GM18498 (cell line): Measurements from ENCODE around the gene WAS.
"Not testable (repeated sequence)": the region's sequence is repeated elsewhere in the genome, so short reads cannot be mapped to it uniquely, and the experiment has no call there.

Experiments
- ATAC-seq: cut with Tn5 transposase; IDR thresholded peaks from one replicate; pipeline ENCODE4 v1.9.1; 2021; ENCODE audit warnings: mild to moderate bottlenecking, moderate library complexity; ENCODE audit not compliant: unreplicated experiment

The WAS gene

DNA sequence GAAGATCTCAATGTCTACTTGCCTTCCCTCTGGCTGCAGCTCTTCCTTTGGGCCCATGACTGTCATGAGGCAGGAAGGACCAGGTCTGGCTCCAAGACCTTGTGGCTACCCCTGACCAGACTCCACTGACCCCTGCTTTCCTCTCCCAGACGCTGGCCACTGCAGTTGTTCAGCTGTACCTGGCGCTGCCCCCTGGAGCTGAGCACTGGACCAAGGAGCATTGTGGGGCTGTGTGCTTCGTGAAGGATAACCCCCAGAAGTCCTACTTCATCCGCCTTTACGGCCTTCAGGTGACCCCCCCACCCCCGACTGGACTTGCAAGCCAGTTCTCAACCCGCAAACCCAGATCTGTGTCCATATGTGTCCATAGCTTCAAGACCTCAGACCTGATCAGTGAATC lies 535 bp downstream of the WAS start:
- no peak for ATAC-seq

DNA sequence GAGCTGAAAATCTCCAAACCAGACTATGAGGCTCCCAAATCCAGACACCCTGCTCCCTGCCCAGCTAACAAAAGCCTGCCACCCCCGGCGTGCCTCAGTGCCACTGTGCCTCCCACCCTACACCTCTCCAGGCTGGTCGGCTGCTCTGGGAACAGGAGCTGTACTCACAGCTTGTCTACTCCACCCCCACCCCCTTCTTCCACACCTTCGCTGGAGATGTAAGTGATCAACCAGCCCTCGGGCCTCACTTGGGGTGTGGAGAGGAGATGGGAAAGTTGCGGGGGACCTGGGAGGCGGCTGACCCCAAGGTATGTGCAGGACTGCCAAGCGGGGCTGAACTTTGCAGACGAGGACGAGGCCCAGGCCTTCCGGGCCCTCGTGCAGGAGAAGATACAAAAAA lies 1.8 kb downstream of the WAS start:
- ATAC-seq: no peak

DNA sequence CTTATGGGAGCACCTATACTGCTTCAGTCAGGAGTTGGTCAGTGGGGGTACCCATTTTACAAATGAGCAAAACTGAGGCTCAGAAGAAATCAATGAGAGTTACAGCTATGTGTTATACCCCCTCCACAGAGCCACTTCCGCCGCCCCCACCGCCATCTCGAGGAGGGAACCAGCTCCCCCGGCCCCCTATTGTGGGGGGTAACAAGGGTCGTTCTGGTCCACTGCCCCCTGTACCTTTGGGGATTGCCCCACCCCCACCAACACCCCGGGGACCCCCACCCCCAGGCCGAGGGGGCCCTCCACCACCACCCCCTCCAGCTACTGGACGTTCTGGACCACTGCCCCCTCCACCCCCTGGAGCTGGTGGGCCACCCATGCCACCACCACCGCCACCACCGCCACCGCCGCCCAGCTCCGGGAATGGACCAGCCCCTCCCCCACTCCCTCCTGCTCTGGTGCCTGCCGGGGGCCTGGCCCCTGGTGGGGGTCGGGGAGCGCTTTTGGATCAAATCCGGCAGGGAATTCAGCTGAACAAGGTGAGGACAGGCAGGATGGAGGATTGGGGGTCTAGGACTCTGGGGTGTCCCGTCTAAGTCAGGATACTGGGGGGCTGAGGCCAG lies 5.0 kb downstream of the WAS start:
- no peak for ATAC-seq

DNA sequence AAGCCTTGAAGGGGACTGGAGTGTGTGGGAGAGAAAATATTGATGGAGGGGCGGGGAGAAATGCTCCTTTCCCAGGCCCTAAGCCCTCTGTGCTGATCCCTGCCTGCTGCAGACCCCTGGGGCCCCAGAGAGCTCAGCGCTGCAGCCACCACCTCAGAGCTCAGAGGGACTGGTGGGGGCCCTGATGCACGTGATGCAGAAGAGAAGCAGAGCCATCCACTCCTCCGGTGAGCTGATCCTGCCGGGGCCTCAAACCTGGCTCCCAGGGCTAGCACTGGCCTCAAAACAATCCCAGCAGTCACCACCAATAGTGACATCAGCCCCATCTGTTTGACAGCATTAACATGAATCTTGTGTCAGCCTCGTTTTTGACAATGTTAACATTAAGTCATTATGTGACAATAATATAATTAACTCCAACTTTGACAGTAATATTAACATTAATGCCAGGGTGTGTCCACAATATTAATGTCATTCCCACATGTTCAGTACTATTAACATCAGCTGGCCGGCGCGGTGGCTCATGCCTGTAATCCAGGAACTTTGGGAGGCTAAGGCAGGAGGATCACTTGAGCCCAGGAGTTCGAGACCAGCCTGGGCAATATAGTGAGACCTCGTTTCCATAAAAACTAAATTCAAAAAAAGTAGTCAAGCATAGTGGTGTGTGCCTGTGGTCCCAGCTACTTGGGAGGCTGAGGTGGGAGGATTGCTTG lies 5.8 kb downstream of the WAS start:
- no peak for ATAC-seq

DNA sequence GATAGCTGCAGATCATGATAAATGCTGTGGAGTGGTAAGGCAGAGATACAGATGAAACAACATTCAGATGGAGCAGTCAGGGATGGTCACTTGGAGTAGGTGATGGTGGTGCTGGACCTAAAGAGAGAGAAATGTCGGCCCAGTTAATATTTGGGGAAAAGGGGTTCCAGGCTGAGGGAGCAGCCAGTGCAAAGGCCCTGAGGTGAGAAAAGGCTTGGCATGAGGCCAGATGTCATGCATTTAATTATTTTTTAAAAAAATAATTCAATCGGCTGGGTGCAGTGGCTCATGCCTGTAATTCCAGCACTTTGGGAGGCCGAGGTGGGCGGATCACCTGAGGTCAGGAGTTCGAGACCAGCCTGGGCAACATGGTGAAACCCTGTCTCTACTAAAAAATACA lies 8.1 kb downstream of the WAS start:
- ATAC-seq: not testable (repeated sequence)

DNA sequence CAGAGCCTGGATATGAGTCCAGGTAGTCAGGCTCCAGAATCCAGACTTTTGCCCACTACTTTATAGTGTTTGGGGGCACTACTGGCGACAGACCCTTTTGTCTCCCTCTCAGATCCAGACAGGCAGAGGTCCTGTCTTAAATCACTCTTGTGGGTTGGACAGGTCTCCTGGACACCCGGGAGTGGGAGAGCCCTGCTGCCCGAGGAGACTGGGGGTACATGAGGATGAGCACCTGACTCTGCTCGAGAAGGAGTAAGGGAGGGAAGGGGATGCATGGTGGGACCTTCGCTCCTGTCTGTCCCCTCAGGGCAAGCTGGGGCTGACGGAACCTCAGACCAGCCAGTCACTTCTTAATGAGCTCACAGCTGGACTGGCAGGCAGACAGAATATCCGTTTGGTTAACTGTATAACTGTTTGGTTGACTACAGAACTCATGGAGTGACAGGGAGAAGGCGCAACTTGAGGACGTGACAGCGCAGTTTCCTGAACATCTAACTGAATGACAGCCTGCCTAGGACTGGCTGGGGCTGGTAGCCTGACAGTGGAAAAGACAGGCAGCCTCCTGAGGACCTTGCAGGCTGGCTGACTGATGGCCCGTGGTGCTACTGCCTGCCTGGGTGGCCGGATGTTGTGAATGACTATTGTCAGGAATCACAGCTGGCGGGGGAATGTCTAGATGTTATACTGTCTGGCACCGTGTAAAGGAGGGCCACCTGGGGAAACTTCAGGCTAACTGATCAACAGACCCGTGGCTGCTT lies 11.4 kb downstream of the WAS start:
- no peak for ATAC-seq

DNA sequence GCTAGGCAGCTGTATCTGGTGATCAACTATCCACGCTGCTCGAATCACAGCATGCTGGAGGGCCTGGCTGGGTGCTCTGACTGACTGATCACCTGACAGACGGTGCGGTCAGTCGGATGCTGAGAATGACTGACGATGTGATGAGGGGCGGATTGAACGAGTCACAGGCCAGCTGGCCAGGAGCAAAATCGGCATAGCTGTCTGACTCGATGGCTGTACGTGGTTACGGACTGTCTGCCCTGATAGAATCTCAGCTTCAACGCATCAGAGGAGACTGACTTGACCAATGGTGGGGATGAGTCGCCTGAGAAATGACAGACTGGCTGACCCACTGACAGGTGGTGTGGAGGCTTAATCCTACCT lies 11.9 kb downstream of the WAS start:
- no peak for ATAC-seq

DNA sequence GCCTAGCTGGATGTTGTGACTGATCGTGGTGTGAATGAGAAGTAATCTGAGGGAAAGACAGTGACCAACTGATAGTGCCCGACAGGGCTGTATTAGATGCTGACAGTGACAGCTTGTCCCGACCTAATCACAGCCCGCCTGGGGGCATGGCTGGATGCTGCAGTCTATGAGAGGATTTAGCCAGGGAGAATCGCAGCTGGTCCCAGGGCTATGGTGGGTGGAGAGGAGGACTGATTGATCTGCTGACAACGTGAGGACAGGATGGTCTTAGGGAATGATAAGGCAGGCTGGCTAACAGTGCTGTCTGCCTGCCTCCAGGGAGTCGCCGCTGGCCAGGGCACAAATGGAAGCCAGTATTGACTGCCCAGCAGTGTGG lies 12.3 kb downstream of the WAS start:
- peak; percentile 9 for ATAC-seq

DNA sequence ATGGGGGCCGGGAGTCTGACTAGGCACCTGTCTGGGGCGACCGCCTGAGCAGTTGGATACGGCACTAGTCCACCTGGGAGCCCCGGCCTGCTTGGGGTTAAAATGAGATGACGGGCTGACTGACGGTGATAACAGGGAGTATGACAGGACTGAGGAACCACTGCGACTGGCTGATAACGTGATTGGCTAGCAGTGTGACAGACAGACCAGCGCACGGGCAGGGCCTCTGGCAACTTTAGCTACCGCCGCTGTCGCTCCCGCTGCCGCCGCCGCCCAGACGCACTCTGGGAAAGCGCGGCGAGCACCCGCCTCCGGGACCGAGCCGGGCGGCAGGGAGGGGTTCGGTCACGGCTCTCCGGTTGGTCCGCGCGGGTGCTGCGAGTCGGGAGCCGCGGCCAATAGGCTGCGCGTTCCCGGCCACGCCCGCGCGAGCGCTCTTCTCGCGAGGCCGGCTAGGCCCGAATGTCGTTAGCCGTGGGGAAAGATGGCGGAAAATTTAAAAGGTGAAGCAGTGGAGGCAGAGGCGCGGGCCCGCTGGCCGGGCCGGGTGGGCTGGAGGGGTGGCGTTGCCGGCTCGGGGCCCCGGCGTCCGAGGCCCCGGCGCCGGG lies 12.8 kb downstream of the WAS start, which contains the start of gene SUV39H1:
Gene SUV39H1 (plus strand): TSS at position 434 of the 608 bp plus-strand sequence. CDS start 51 bp downstream, at position 485.
- peak; percentile 94 for ATAC-seq

DNA sequence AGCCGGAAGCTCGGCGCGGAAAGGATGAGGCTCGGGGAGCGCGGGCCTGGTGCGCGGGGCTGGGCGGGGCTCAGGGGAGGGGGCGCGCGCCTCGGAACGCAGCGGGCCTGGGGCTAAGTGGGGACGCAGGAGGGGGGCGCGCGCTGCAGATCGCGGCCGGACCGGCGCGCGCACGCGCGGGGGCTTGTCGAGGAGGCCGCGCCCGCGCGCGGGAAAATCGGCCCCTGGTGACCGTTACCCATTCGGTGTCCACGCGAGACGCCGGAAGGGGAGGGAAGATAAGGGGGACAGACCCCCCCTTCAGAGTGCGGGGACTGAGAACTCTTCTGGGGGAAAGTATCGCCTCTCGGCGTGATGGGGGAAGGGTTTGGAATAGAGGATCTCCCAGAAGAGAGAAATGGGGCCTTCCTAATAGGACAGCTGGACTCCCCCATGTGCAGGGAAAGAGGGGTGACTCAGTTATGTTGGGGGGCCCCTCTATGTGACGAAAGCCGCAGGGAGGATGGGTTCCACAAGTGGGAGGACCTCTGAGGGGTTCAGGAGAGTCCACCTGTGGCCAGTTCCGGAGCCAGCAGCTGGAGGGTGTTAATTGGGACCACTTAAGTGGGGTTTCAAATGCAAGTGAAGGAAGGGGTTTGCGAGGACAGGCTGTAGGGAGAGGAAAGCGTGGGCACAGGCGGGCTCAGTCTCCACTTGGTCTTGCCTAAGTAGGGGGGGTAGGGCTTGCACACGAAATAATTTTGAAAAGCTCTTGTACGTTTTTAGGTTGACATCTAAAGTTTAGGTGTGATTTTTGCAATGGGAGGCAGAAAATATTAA lies 13.5 kb downstream of the WAS start:
- peak; percentile 8 for ATAC-seq

DNA sequence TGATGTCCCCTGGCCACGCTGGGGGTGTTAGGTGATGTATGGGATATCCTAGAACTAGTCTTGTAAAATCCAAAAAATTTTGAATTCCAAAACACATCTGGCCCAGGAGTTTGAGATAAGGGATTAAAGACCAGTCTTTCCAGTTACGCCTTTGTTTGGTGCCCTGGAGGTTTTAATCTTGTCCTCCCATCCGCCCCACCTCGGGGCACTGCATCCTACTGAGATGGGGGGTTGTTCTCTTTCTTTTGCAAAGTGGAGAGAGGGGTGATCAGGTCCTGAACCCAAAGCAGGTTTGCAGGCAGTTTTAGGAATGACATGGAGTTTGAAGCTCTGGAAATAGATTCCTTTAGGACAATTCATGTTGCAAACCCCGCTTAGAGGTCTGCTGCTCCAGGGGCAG lies 14.7 kb downstream of the WAS start:
- no peak for ATAC-seq

DNA sequence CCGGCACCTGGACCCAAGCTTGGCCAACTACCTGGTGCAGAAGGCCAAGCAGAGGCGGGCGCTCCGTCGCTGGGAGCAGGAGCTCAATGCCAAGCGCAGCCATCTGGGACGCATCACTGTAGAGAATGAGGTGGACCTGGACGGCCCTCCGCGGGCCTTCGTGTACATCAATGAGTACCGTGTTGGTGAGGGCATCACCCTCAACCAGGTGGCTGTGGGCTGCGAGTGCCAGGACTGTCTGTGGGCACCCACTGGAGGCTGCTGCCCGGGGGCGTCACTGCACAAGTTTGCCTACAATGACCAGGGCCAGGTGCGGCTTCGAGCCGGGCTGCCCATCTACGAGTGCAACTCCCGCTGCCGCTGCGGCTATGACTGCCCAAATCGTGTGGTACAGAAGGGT lies 16.6 kb downstream of the WAS start:
- no peak for ATAC-seq

DNA sequence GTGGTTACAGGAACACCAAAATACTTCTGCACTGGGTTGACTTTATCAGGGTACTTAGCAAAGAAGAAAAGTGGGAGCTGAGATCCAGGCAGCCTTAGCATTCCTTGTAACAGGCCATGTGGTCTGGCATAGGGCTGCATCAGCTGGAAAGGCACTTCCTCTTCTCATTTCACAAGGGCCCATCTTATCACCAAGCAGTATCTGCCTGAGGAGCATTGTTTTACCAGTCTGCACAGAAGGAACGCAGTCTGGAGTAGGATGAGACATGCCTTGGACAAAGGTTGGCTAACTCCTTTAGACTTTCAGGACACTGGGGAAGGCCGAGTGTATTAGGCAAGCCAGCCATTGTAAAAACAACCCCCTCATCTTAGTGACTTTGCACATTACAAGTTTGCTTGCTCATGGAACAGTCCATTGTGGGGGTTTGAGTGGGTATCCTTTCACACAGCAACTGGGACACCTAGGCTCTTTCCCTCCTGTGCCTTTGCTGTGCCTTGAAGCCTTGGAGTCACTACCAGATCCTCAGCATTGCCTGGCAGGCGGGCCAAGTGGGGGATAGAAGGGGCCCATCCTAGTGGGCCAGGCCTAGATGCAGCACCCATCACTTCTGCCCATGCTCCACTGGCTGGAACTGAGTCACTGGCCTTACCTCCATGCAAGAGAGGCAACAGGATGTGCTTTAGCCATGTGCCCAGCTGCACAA lies 17.5 kb downstream of the WAS start:
- no peak for ATAC-seq

DNA sequence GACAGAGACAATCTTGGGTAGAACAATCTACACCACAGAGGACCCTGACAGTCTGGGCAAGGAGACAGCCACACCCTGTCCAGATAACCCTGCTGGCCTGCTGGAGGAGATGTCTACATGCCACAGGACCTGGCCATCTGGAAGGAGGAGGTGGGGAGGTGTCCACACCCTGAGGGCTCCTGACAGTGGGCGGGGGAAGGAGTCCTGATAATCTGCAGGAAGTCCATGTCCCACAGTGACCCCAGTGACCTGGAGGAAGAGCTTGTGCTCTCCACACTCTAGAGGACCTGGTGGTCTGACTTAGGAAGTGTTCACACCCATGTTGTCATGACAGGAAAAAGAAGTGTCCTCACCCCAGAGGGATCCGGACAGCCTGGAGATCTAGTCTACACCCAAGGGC lies 18.4 kb downstream of the WAS start:
- ATAC-seq: no peak

DNA sequence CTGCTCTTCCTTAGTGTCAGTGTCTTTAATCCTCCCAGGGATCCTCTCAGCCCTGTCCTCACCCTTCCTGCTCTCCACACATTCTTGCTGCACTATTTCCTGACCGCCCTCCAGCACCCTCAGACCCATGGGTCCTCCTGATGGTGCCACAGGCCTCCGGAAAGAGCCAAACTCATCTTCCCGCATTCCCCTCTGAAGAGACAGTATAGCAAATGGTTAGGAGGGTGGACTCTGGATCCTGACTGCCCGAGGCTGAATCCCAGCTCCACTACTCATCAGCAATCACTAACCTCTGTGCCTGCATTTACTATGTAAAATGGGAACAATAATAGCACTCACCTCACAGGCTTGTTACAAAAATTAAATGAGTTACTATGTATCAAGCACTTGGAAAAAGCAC lies 19.1 kb downstream of the WAS start:
- no peak for ATAC-seq

DNA sequence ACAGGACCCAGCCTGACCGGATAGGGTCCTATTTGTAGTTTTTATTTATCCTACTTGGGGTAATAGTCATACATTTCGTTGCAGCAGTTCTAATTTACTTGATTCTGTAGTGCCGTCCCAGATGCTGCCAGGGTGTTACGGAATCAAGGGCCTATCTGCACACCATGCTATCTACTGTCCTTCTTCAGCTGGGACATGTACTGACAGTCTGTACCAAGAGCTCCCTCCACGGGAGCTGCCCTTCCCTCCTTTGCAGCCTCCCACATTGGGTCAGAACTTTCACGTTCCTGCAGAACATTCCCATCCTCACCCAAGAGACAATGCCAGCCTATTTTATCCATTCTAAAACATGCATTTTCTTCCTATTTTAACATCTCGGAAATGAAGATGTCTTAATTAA lies 19.6 kb downstream of the WAS start:
- no peak for ATAC-seq

DNA sequence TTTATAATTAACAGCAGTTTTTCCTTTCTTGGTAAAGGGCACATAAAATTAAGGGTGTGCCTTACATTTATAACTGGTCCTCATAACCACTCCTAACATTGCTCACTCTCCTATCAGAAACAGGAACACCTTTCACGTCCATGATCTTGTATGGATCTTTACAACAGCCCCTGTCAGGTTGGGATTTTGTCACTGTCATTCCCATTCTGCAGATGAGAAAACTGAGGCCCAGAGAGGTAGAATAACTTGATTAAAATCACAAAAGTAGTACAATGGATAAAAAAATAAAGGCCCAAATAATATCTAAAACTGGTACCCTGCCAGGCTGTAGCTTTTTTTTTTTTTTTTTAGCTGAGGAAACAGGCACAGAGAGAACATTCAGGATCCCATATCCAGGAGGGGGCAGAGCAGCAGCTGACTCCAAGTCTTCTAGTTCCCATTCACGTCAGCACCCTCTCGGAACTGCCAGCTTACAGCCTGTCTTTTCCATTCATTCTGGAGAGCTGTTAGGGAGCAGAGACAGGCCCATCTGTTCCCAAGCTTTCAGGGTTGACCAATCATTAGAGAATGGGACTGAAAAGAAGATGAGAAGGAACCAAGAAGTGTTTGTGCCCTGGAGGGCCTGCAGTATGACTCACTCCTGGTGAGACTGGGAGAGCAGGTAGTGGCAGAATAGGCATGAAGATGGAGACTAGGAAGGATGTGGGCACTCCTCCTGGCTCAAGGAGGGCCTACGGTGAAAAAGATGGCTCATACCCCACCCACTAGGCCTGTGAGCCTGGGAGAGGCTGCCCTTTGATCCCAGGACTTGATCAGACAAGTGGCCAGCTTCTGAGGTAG lies 20.3 kb downstream of the WAS start:
- no peak for ATAC-seq

DNA sequence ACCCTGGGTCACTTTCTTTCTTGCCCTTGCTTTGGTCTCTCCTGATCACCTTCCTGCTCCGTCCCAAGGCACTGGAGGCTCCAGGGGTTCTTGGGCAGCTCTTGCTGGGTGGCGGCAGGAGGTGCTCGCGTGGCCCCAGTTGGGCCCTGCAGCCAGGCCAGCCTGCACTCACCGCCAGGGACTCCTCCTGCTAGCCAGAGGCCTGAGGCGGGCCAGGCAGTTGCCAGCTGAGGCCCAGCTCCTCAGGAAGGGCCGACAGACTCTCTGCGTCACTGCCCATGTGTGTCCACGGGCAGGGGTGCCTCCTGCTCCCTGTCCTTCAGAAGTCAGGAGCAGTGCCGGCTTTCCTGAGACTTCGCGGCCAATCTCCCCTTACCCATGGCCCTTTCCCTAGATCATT lies 22.3 kb downstream of the WAS start:
- ATAC-seq: no peak

DNA sequence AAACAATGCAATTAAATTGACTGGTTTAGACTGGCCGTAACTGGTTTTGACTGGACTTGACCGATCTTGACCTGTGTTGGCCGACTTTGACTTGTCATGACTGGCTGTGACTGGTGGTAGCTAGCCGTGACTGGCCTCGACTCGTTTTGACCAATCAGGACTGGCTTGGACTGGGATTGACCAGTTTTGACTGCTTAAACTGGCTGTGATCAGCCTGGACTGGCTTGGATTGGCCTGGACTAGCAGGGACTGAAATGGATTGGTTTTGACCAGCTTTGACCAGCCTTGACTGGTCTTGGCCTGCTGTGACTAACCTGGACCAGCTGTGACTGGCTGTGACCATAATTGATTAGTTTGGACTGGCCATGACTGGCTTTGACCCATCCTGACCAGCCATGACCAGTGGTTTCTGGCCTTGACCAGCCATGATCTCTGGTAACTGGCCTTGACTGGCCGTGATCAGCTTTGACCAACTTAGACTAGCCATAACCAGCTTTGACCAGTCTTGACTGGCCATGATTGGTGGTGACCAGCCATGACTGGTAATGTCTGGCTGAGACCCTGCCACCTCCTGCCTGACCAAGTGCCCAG lies 26.0 kb downstream of the WAS start:
- ATAC-seq: no peak
